Measurements from ENCODE around the gene SLC22A12. TPM values are rescaled to one million over a fixed set of nuclear protein-coding genes. Genes with fewer than 3 reads are reported as not detected.

The SLC22A12 gene
- total RNA-seq, 1 donor from 2014 or later, result not detected

DNA sequence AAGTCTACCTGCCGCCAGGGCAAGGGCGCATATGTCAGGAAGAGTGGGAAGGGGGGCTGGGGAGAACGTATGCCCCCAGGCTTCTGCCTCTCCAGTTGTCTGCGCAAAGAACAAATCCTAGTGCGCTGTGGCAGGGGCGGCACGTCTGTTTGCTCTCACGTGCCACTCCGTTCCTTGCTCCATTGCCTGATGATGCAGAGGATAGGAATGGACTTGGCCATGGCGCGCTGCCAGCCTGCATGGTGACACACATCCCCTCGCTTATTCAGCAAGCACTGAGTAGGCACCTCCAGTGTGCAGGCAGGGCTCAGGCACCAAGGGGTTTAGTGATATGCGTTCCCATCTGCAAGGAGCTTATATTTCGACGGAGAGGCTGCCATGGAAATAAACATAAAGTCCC lies 45.4 kb upstream of the SLC22A12 start:
- no peak for DNase-seq
- Mint-ChIP-seq H3K4me3 (ENCODE audit: unreplicated experiment) (no peak overlapping the region), H3K27ac (ENCODE audit: unreplicated experiment) (no peak overlapping the region), H3K27me3 (ENCODE audit: unreplicated experiment) (peaks cover 10% of the 10 kb centered on the region), H3K36me3 (ENCODE audit: unreplicated experiment) (peaks cover 19% of the 10 kb centered on the region), H3K4me1 (ENCODE audit: low read depth, unreplicated experiment) (no peaks in the 10 kb centered on the region), H3K9me3 (ENCODE audit: unreplicated experiment) (peaks cover 6% of the 10 kb centered on the region)
- TF ChIP-seq, protein P1, sequence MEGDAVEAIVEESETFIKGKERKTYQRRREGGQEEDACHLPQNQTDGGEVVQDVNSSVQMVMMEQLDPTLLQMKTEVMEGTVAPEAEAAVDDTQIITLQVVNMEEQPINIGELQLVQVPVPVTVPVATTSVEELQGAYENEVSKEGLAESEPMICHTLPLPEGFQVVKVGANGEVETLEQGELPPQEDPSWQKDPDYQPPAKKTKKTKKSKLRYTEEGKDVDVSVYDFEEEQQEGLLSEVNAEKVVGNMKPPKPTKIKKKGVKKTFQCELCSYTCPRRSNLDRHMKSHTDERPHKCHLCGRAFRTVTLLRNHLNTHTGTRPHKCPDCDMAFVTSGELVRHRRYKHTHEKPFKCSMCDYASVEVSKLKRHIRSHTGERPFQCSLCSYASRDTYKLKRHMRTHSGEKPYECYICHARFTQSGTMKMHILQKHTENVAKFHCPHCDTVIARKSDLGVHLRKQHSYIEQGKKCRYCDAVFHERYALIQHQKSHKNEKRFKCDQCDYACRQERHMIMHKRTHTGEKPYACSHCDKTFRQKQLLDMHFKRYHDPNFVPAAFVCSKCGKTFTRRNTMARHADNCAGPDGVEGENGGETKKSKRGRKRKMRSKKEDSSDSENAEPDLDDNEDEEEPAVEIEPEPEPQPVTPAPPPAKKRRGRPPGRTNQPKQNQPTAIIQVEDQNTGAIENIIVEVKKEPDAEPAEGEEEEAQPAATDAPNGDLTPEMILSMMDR (IDR thresholded peaks at IDR 0.05; ENCODE audit: partially characterized antibody, unreplicated experiment), result no peak

DNA sequence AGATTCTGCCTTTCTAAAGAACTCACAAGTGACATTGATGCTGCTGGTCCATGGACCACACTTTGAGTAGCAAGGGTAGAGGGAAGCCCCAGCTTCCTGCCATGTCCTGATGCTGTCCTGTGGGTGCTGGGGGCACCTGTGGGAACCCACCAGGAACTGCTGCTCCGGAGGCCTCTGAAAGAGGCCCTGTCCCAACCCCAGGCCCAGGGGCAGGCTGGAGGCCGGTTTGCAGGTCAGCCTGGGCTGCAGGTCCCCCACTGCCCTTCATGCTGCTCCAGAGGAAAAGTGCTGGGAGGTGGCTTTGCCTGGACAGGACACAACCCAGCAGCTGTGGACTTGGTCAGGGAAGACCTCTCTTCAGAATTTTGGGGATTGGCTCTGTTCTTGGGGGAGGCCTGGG lies 44.8 kb upstream of the SLC22A12 start:
- no peaks in the 10 kb centered on the region for H3K4me1 Mint-ChIP-seq (ENCODE audit: low read depth, unreplicated experiment)
- H3K4me3 Mint-ChIP-seq (ENCODE audit: unreplicated experiment), result no peak overlapping the region
- H3K36me3 Mint-ChIP-seq (ENCODE audit: unreplicated experiment), result peaks cover 19% of the 10 kb centered on the region
- peaks cover 6% of the 10 kb centered on the region for H3K9me3 Mint-ChIP-seq (ENCODE audit: unreplicated experiment)
- H3K27me3 Mint-ChIP-seq (ENCODE audit: unreplicated experiment), result peaks cover 10% of the 10 kb centered on the region
- TF ChIP-seq, protein P1 (IDR thresholded peaks at IDR 0.05; ENCODE audit: partially characterized antibody, unreplicated experiment), result no peak
- DNase-seq, result no peak
- no peak overlapping the region for H3K27ac Mint-ChIP-seq (ENCODE audit: unreplicated experiment)

DNA sequence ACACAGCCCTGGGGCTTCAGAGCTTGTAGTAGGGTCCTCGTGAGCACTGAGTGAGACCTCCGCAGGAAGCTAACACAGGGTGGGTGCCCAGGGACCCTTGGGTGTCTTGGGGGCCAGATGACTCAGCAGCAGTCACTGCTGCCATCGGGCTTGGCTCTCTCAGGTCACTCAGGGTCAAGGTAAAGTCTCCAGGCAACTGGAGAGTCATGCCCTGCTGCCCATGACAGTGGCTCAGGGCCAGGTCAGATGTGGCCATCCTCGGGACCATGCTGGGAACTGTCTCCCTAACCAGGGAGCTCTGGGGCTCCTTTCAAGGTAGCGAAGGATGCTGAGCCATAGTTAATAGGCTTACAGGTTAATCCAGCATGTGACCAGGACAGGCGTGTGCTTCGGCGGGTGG lies 44.4 kb upstream of the SLC22A12 start:
- H3K36me3 Mint-ChIP-seq (ENCODE audit: unreplicated experiment), result peaks cover 19% of the 10 kb centered on the region
- TF ChIP-seq, protein P1 (IDR thresholded peaks at IDR 0.05; ENCODE audit: partially characterized antibody, unreplicated experiment), result no peak

DNA sequence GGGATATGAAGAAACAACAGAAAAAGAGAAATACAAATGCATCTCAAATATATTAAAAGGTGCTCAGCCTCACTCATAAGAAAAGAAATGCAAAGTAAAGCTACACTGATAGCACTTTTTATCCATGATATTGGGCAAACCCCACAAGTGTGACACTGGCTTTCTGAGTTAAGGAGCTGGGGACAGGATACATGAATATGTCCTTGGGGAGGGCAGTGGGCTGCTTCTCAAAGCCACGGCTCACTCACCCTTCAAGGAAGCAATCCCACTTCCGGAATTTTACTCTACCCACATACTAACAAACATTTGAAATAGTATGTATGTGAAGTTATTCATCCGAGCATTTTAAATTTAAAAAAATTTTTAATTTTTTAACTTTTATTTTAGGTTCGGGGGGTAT lies 41.1 kb upstream of the SLC22A12 start:
- Mint-ChIP-seq H3K27ac (ENCODE audit: unreplicated experiment) (no peak overlapping the region), H3K4me3 (ENCODE audit: unreplicated experiment) (no peak overlapping the region), H3K36me3 (ENCODE audit: unreplicated experiment) (peaks cover 5% of the 10 kb centered on the region), H3K27me3 (ENCODE audit: unreplicated experiment) (peaks cover 8% of the 10 kb centered on the region), H3K9me3 (ENCODE audit: unreplicated experiment) (peaks cover 9% of the 10 kb centered on the region), H3K4me1 (ENCODE audit: low read depth, unreplicated experiment) (no peaks in the 10 kb centered on the region)
- TF ChIP-seq, protein P1 (IDR thresholded peaks at IDR 0.05; ENCODE audit: partially characterized antibody, unreplicated experiment), result no peak
- no peak for DNase-seq

More for the DNA sequence above, 44.4 kb upstream of the SLC22A12 start:
- Mint-ChIP-seq H3K9me3 (ENCODE audit: unreplicated experiment) (peaks cover 8% of the 10 kb centered on the region), H3K4me3 (ENCODE audit: unreplicated experiment) (no peak overlapping the region), H3K4me1 (ENCODE audit: low read depth, unreplicated experiment) (no peaks in the 10 kb centered on the region), H3K27ac (ENCODE audit: unreplicated experiment) (no peak overlapping the region), H3K27me3 (ENCODE audit: unreplicated experiment) (peaks cover 10% of the 10 kb centered on the region)
- no peak for DNase-seq

DNA sequence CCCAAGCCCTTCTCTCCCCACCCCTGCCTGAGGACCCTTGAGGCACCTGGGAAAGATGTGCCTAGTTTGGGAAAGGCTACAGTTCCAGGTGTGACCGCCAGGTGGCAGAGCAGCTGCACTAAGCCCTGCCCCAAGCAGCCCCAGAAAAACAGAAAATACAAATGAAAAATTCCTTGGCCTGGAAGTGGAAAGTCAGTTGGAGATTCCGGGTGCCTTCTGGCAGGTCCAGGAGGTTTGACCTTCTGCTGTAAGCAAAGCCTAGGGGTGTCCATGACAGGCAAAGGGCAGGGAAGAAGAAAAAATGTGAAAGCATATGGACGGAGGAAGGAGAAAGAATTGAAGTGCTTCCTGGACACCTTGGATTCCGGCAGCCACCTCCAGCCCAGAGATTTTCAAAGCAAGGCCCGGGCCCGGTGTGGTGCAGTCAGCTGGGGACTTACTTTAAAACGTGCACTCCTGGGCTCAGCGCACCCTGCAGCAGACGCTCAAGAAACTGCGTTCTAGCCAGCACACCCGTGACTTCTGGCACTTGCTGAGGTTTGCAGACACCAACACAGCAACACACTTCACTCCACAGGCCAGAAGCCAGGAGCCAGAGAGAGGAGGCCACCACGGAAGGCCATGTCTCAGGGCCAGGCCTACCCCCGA lies 37.3 kb upstream of the SLC22A12 start:
- H3K4me1 Mint-ChIP-seq (ENCODE audit: low read depth, unreplicated experiment), result no peaks in the 10 kb centered on the region
- H3K9me3 Mint-ChIP-seq (ENCODE audit: unreplicated experiment), result peaks cover 9% of the 10 kb centered on the region
- no peak overlapping the region for H3K4me3 Mint-ChIP-seq (ENCODE audit: unreplicated experiment)
- H3K27ac Mint-ChIP-seq (ENCODE audit: unreplicated experiment), result peak overlapping the region; percentile 77
- H3K27me3 Mint-ChIP-seq (ENCODE audit: unreplicated experiment), result peaks cover 6% of the 10 kb centered on the region
- H3K36me3 Mint-ChIP-seq (ENCODE audit: unreplicated experiment), result no peaks in the 10 kb centered on the region
- TF ChIP-seq, protein P1 (IDR thresholded peaks at IDR 0.05; ENCODE audit: partially characterized antibody, unreplicated experiment), result peak; percentile 99
- DNase-seq, result peak; percentile 77
